HG03103 (cell line): ENCODE measurements around the gene IL4.

ENCODE experiments used
- ATAC-seq: cut with Tn5 transposase; IDR thresholded peaks from one replicate; pipeline ENCODE4 v1.9.1; 2021; ENCODE audit warnings: low read depth; ENCODE audit not compliant: unreplicated experiment

Gene IL4

GRCh38 chr5:132669966-132670882 is 3.6 kb upstream of the IL4 start:
- ATAC-seq: no peak

DNA sequence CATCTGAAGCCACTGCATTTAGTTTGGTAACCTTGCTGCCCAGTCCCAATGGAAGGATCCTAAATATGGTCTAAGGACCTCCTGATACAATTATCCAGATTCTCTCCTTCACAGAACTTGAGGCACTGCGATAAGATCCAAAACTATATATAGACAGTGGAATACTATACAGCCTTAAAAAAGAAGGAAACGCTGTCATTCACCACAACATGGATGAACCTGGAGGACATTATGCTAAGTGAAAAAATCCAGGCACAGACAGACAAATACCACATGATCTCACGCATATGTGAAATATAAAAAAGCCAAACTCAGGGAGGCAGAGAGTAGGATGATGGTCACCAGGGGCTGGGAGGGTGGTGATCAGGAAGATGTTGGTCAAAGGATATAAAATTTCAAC is 2.8 kb upstream of the IL4 start:
- no peak for ATAC-seq

- no peak for ATAC-seq
Measured at GRCh38 chr5:132673488-132673887, 301 bp upstream of the IL4 start.

- ATAC-seq: peak; percentile 86
Measured at GRCh38 chr5:132674671-132675506, 1.1 kb downstream of the IL4 start.

DNA sequence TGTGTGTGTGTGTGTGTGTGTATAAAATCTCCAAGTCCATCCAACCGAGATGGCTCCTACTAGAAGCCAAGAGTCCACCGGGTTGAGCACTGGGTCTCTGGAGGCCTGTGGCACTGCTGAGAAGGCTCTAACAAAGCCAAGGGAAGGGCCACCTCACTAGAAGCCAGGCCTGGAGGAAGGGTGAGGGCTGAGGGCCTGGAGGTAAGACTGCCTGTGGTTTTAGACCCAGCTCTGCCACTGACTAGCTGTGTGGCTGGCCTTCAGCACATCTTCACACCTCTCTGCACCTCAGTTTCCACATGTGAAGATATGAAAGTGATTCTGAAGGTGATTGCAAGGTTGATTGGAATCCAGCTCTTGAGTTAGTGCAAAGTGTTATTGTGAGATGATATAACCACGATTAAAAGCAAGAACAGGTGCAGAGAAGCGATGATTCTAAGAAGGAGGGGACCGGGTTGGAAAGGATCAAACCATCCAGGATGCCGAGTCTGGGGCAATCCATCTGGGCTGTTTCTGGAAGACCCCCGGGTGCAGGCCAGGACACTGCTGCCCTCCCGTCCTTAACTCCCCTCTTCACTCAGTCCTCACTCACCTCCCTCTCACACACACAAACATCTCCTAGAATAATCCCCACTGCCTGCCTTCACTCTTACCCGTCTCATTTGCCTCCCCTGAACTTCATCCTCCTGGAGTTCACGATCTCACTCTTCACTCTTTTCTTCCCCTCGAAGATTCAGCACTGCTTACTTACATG is 2.3 kb downstream of the IL4 start:
- no peak for ATAC-seq

GRCh38 chr5:132677191-132677590 is 3.4 kb downstream of the IL4 start:
- no peak for ATAC-seq

GRCh38 chr5:132677682-132678400 is 4.1 kb downstream of the IL4 start:
- no peak for ATAC-seq

DNA sequence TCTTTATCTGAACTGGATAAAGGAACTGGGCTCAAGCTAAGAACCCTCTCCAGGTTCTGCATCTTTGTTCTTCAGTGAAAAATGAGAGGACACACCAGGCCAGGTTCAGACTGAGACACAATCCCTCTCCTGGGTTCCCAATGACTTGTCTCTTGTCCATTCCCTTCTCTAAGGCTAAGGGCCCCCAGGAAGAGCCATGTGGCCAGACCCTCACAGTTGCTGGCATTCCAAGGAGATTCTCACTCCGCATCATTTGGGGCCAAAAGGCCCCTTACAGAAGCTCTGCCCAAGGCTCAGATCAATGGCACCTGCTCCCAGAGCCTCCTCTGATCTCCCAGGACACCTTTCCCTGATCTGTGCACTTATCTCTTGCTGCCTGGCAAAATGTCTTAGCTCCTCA is 4.9 kb downstream of the IL4 start:
- ATAC-seq: no peak

DNA sequence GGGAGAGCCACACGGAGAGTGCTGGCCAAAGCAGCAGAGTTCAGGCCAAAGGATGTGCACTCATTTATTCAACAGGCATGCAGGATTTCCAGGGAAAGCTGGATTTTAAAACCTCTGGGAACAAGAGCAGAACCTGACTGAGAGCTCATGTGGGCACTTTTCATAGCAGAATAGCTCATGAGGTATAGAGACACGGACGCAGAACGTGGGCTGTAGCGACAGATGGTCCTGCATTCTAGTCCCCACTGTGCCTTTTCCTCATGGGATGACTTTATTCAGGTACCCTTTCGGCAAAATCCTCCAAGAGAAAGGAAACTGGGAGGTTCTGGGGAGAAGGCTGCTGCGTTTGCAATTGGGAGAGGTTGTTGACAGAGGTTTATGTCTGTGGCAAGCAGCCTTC is 5.4 kb downstream of the IL4 start:
- ATAC-seq: no peak

GRCh38 chr5:132679717-132680380 is 6.1 kb downstream of the IL4 start:
- no peak for ATAC-seq

DNA sequence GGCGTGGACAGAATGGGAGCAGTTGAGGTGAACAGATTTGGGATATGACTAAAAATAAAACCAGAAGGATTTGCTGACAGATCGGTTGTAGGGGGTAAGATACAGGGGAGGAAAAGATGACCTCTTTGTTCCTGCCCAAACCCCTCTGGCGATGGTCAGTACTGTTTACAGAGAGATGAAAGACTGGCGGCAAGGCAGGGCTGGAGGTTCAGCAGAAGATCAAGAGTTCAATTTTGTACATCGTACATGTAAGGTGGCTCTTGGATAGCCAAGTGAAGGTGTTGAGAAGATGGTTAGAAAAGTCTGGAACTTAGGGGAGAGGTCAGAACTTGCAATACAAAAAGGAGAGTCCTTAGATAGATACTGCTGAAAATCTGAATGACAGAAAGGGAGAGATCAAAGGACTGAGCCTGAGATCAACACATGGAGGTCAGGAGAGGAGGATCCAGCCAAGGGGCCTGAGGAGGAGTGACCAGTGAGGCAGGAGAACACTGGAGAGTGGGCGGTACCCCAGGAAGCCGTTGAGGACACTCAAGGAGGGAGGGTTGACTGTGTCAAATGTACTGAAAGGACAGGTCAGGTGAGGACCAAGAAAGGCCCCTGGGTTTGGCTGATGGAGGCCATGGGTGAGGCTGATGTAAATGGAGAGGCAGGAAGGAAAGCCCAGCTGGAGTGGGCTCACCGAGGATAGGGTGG is 7.1 kb downstream of the IL4 start:
- ATAC-seq: no peak

GRCh38 chr5:132681476-132681831 is 7.7 kb downstream of the IL4 start:
- no peak for ATAC-seq

DNA sequence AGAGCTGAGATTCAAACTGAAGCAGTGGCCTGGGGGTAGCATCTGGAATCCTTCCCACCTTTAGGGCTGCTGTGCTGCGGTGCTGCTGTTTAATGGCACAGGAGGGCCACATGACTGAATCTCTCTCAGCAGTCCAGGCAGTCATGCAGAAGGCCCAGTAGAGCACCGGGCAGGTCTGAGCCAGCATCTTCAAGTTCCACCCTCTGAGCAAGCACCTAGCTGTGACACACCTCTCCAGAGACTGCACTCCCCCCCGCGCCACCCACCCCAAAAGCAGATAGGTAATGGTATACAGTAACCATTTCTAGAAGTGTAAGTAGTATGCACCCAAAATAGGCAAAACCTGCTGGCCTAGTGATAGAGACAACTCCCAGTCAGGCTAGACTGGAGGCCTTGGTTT is 8.2 kb downstream of the IL4 start:
- no peak for ATAC-seq

GRCh38 chr5:132684491-132684890 is 10.7 kb downstream of the IL4 start:
- ATAC-seq: no peak

- no peak for ATAC-seq
Measured at GRCh38 chr5:132684922-132685720, 11.3 kb downstream of the IL4 start.

DNA sequence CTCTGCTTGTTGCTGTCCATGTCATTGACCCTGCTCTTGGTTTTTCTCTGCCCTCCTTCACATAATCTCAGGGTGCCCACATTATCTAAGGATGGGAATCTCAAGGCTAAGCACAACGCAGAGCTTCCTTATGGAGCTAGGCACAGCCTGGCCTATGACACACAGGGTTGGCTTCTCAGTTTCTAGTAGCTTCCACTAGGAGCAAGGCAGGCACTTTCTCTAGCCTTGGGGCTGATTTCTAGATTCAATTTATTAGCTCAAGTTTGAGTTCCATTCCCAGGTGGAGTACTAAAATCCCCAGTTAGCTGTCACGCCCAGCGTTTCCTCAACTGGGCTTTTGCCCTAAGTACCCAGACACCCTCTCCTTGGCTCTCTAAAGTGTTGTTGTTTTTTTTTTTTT is 12.4 kb downstream of the IL4 start:
- ATAC-seq: no peak

- ATAC-seq: no peak
Measured at GRCh38 chr5:132687995-132688394, 14.2 kb downstream of the IL4 start.

DNA sequence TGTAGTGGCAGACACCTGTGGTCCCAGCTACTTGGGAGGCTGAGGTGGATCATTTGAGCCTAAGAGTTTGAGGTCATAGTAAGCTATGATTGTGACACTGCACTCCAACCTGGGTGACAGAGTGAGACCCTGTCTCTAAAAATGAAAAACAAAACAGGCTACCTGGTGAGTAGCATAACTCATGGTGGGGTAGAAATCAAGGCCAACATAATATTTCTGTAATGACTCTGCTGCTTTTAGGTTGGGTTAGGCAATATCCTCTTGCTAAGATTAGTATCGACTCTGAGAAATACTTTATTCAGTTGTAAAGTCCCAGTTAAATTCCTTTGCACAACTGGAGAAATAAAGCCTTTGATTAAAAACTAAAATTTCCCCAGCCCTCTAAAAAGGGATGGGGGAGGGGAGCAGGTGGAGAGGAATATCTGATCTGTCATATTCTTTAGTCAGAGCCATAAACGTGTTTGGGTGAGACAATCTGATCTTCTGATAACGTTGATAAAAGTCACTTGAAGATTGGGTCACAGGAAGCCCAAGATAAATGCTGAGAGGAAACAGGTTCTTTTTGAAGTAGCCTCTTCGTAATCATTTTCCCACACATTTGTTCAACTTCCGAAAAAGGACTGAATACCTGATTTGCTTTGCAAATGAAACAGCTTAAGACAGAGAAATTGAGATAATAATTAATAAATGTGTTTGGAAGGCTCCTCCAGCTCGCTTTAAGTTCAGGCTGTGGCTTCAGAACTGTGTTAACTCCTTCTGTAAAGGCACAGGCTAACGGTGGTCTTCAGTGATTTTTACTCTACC is 14.9 kb downstream of the IL4 start:
- ATAC-seq: no peak
